Measurements from ENCODE around the gene RPL10A.
A peak's percentile ranks its signal among the peaks of the same experiment; 100 is the strongest.

RPL10A gene

GRCh38 chr6:35449287-35449881, 18.8 kb upstream of the RPL10A start:
- peak; percentile 78 for DNase-seq

- no peak for DNase-seq
Measured at GRCh38 chr6:35451354-35452182, 16.6 kb upstream of the RPL10A start.

GRCh38 chr6:35452183-35453090, 15.8 kb upstream of the RPL10A start, which contains the start of gene FANCE:
TSS of gene FANCE (plus strand) at chr6:35452338. CDS start at chr6:35452546, 208 bp downstream.
- DNase-seq = peak; percentile 93

DNA sequence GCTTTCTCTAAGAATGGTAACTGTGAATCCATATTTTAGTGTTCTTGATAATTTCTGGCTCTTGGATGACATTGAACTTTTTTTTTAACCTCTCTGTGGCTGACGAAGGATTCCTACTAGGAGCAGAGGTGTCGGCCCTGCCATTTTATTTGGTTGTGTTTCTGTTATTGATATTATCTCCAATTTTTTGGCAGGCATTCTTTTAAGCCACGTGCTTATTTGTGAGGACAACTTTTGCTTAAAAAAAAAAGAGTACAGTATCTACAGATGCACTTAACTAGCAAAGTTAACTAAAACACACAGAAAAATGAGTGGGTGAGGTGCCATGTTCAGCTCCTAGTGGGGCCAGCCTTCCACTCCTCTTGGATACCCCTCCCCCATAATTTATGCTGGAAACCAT, 15.0 kb upstream of the RPL10A start:
- DNase-seq = no peak

DNA sequence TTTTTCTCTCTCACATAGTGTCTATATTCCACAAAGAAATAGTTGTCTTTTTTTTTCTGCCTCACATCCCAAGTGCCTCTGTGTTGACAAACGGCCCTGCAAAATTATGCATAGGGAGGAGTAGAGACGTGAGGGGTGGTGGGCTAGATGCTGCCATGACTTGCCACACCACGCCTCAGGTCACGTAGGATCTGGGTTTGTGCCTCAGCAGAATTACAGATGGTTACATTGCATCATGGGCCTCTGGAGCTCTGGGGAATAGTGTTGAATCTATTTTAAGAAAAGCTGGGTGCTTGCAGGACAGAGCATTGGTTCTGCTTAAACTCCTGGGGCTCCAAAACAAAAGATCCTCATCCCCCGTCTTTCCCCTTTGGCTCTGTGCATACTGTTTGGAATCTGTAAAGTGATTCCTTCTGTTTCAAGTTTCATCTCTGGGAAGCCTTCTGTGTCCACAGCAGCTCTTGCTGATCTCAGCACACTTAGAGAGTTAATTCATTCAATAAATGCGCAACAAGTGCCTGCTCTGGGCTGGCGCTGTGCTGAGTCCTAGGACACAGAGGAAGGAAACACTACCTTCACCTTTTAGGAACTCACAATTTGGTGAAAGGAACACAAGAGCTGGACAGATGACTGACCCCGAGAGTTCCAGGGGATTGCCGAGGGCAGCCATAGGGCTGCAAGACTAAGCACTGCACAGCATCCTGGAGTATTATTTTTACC, 13.7 kb upstream of the RPL10A start:
- DNase-seq = no peak

- DNase-seq = no peak
Measured at GRCh38 chr6:35457907-35458306, 10.3 kb upstream of the RPL10A start.

- no peak for DNase-seq
Measured at GRCh38 chr6:35461270-35461669, 6.9 kb upstream of the RPL10A start.

- DNase-seq = no peak
Measured at GRCh38 chr6:35463292-35463691, 4.9 kb upstream of the RPL10A start.

- DNase-seq = no peak
Measured at GRCh38 chr6:35465646-35466045, 2.6 kb upstream of the RPL10A start.

- DNase-seq = no peak
Measured at GRCh38 chr6:35468980-35469750, 964 bp downstream of the RPL10A start.

DNA sequence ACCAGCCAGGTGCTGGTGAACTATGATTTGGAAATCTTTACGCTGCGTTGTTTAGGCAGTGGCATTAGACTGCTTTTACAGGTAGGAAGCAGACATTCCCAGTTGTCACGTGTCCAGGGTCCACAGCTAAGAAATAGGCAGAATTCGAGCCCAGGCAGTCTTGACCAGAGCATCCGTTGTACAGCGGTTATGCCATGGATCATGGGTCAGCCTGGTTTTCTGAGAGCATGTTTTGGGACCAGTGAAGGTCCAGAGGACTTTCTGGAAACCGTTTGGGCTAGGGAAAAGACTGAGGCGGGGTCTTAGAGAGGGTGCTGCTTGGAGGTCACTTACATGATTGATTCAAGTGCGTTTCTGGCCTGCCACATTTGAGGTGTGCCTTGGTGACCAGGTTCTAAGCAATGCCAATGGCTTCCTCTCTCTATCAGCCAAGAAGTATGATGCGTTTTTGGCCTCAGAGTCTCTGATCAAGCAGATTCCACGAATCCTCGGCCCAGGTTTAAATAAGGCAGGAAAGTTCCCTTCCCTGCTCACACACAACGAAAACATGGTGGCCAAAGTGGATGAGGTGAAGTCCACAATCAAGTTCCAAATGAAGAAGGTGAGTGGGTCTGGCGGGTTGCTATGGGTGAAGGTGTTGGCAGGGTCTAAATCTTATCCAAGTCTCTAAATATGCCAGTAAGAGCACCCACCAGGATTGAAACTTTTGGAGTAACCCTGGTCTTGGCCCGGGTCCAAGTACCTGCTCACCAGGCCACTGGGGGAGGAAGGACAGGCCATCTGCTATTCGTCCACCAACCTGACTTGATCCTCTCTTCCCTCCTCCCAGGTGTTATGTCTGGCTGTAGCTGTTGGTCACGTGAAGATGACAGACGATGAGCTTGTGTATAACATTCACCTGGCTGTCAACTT, 1.8 kb downstream of the RPL10A start:
- DNase-seq = no peak

GRCh38 chr6:35470663-35471120, 2.5 kb downstream of the RPL10A start:
- DNase-seq = no peak

GRCh38 chr6:35471836-35472345, 3.7 kb downstream of the RPL10A start:
- DNase-seq = no peak

DNA sequence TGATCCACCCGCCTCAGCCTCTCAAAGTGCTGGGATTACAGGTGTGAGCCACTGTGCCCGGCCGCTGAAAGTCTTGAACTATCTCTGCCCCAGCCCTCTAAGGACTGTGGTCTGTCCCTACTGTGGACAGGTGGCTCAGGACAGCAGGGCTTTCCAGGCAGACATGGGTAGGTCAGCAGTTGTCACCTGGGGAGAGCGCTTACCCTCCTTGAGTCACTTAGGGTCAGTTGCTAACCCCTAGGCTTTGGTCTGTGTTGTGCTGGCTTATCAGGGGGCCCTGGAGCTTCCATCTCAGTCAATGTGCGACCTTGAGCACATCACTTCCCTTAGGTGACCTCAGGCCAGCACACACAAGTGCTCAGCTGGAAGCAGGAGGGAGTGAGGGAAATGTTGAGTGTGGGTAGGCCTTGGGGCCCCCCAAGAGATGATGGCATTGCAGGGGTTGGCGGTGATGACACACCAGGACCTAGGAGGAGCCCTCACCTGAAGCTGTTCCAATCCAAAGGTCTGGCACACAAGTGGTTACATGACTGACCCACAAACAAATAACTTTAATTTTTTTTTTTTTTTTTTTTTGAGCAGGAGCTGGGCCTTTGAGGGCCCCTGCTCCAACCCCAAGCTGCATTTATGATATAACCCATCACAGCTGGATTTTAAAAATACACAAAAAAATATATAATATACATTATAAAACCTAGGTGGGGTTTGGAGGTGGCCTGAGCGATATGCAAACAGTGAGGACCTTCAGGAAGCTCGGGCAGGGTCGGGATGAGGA, 5.1 kb downstream of the RPL10A start:
- no peak for DNase-seq

DNA sequence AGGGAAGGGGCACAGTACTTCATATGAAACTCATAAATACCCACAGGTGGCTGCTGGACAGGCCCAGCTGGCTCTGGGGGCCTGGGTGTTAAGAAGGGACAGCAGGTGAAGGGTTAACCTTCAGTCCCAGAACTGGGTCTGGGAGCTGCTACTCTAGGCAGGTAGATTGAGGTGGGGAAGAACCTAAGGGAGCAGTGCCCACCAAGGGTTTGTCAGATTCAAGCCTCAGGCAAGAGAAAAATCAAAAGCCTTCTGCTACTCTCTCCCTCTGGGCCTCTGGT, 5.6 kb downstream of the RPL10A start:
- DNase-seq = no peak

DNA sequence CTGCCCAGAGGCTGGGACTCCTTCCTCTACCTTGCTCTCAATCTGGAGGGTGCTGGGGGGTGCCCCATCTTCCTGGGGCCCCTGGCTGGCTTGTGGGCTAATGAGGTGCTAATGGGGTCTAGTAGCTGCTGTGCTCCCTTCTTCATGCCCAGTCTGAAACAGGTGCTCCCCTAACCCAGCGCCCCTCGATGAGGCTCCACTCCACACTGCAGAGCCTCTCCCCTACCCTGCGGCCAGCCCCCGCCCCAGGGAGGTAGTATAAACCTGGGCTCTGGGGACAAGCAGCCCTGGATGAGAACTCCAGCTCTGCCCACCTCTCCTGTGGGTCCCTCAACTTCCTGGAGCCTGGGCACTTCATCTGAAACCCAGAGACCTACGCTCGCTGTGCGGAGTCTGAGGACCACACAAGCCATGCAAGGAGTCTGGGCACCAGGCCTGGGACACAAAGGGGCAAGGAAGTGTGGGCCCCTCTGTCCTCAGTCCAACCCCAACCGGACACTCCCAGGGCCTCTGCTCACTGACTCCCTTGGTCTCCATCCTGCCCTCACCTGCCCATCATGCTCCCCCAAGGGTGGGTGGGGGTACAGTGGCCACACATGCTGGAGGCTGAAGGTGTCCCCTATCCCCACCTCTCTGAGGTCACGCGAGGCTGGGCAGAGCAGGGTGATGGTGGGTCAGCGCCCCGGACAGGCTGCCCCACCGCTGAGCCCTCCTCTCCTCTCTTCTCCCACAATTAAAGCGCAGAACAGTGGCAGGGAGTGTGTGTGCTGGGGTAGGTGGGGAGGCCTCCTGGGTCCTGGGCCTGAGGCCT, 6.1 kb downstream of the RPL10A start:
- DNase-seq = no peak

GRCh38 chr6:35474942-35475570, 6.9 kb downstream of the RPL10A start:
- no peak for DNase-seq

DNA sequence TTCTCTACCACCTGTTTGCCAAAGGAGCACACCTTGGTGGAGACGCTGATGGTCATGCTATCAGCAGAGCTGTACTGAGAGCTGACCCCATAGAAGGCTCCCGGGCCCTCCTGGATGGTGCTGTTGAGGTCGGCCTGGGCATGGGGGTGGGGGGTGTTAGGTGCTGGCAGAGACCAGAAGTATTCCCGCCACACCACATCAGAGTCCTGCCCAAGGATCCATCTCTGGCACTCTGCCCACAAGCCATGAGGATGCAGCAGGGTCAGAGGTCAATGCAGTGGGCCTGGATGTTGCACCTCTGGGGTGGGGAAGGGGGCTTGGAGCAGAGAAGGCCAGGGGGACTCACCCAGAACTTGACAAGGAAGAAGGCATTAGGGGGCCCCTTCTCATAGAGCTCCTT, 7.4 kb downstream of the RPL10A start:
- no peak for DNase-seq

DNA sequence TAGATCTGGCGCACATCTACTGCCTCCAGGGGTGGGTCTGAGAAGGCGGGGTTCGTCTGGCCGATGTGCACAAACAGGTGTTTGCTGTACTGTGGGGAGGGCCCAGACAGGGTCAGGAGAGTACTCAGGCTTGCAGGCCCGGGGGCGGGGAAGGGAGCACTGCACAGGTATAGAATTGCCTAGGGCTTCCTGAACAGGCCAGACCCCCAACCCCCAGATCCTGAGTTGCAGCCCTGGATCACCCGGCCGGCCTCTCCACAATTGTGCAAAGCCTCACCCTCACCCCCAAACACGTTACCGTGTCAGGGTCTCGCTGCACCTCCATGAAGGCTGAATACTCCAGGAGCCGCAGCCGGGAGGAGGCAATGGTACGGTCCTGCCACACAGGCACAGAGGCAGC, 7.8 kb downstream of the RPL10A start:
- no peak for DNase-seq
